ENCODE data around the gene TECRL.

- TF ChIP-seq POLR2A (IDR thresholded peaks at IDR 0.05) (no peak), CTCF (IDR thresholded peaks at IDR 0.05) (no peak), EP300 (IDR thresholded peaks at IDR 0.05) (no peak)
These were observed 67.5 kb downstream of the TECRL start for GRCh38 chr4:64341711-64342110.

Data from ovary (tissue), 3 donors.